GM19372 (cell line): ENCODE results near the gene KCNK1.
"Not testable (repeated sequence)": the region's sequence is repeated elsewhere in the genome, so short reads cannot be mapped to it uniquely, and the experiment has no call there.

Experiments used
- ATAC-seq: cut with Tn5 transposase; IDR thresholded peaks from one replicate; pipeline ENCODE4 v1.9.1; 2021; ENCODE audit warnings: mild to moderate bottlenecking, low read depth, moderate library complexity; ENCODE audit not compliant: unreplicated experiment

The KCNK1 gene

DNA sequence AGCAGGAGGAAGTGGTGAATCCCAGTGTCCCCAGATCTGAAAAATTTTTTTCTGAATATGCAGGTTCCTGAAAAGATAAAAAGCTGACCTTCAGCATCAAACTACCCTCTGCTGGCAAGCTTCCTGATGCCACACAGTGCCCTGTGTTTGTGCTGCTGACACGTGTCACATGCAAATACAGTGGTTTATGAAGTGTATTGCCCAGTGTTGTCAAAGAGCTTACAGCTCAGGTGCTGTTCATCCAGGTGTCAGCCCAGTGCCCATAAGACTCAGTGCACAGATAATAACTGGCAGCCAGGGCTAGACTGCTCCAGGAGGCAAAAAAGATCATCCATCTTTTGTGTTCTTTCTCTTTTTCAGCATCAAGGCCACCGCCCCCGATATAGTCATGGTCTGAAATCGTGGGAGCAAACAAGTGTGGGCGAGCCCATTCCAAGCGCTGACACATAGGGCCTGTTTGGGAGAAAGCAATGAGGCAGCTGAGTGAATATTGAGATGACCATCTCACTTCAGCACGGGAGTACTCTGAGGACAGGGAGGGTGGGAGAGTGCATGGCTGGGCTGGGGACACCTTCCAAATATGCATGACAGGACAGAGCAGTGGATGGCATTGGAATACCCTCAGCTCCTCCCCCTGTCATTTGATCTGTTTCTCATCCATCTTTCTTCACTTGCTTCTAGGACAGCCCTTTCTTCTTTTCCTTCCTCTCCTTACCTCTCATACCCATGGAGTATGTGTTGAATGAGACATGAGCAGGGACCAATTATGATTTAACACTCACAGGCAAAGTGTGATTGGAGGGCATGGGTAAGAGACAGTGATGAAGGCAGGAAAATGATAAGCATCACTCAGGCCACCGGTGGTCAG lies 6.4 kb upstream of the KCNK1 start:
- peak; percentile 49 for ATAC-seq

- ATAC-seq, result no peak
Measured at GRCh38 chr1:233608988-233609387, 4.9 kb upstream of the KCNK1 start.

DNA sequence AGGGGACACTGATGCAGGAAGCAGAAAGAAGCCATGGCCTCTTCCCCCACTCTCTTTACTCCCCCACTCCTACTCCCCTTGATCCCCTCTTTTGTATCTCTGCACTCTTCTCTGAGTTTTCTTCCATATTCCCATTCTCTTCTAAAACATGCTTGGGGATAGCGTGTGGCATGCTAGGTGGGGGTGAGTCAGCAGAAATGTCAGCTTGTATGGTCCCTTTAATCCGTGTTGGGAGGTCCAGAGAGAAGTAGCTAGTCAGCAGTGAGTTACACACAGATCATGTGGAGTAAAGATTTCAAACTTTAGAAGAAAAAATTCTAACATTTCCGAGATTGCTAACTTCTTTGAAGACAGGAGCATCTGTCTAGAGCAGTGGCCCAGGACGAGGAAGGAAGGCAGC lies 4.0 kb upstream of the KCNK1 start:
- ATAC-seq, result no peak

DNA sequence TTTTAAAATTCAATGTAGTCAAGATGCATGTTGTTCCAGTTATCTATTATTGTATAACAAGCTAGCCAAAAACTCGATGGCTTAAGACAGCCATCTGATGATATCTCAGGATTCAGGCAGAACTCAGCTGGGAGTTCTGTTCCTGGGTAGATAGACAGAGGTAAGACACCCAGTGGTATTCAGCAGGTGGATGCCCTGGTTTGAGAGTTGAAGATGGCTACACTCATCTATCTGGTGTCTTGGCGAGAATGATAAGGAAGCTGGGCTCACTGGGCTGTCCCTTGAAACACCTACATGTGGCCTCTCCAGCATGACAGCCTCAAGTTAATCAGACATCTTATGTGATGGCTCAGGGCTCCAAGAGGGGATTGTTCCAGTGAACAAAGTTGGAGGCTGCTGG lies 3.3 kb upstream of the KCNK1 start:
- no peak for ATAC-seq

GRCh38 chr1:233611363-233611762 lies 2.5 kb upstream of the KCNK1 start:
- not testable (repeated sequence) for ATAC-seq

- no peak for ATAC-seq
Measured at GRCh38 chr1:233614173-233614742, 352 bp downstream of the KCNK1 start.

DNA sequence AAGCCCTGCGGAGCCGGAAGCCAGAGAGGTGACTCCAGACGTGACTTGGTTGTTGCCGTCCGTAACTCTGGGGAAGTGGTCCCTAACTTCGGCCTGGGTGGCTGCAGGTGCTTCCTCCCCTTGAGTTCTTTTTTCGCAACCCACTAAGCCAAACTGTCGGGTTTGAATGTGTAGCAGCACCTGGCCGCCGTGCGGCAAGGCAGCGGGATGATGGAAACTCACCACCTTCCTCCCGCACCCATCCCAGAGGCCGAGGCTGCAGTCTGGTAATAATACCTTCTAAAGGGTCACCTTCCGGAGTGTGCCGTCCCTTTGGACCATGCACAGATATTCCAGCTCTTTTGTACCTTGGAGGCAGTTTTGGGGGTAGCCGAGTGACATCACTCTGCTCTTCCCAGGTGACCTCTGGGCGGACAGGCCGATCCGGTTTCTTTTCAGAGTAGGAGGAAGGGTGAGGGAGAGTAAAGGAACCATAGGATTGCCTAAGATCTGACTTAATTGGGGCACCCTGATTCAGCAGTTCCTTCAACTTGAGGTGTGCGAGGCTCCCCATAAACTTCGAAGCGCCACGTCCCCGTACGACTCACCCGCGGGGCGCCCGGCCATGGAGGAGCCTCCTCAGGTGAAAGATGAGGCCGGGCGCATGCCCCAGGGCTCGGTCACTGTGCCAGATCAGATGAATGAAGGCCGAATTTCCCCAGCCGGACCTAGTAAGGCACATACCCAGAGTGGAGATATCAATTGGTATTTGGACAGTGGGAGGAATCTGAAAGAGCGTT lies 1.0 kb downstream of the KCNK1 start:
- ATAC-seq, result no peak

GRCh38 chr1:233615571-233615970 lies 1.7 kb downstream of the KCNK1 start:
- no peak for ATAC-seq

- no peak for ATAC-seq
Measured at GRCh38 chr1:233617025-233617424, 3.1 kb downstream of the KCNK1 start.

GRCh38 chr1:233619414-233619813 lies 5.5 kb downstream of the KCNK1 start:
- not testable (repeated sequence) for ATAC-seq

- ATAC-seq, result no peak
Measured at GRCh38 chr1:233620065-233620464, 6.2 kb downstream of the KCNK1 start.

DNA sequence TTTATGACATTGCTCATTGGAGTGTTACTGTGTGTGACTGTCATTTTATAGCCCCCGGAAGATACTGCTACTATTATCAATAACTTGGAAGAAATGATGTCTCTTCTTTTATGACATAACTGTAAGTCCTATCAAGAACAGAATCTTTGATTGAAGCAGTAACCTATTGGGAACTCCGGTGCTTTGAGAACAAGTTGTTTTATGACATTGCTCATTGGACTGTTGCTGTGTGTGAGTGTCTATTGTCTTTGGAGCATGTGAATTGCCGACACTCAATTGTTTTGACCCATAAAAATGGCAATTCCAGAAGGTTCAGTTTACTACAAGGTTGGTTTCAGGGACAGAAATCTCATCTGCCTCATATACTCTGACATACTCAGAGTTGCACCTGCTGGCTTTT lies 8.0 kb downstream of the KCNK1 start:
- ATAC-seq, result no peak

- ATAC-seq, result no peak
Measured at GRCh38 chr1:233624289-233624688, 10.4 kb downstream of the KCNK1 start.

DNA sequence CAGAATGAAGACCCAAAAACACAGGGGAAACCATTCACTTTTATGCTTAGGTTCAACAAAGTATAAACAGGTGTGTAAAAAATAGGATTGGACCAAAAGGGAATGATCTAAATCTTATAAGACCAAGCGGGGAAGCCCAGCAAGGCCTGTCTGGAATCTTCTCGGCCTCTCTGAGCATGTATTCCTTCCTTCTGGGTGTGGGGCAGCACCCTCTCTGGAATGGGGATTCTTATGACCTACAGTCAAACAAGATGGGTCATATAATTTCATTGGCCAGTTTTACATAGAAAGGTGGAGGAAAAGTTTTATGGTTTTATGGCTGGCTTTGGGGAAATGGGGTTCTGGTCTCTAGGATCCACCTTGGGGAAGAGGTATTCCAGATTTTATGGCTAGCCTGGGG lies 11.2 kb downstream of the KCNK1 start:
- ATAC-seq, result no peak

DNA sequence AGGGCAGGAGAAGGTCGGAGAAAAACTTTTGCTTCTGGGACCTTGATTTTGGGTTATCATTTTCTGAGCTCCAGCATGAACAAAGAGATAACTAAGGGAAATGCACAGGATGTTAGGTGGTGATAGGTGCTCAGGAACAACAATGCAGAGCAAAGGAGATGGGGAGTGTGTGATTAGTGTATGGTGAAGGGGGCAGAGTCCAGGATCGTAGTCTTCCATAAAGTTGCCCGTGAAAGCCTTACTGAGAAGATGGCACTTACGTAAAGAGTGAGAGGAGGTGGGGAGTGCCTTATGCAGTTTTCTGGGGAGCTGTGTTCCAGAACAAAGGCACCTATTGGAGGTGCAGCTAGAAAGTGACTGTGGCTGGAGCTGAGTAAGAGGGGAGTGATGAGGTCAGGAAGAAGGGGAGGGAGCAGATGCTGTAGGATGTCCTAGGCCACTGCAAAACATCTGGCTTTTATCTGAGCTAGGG lies 11.6 kb downstream of the KCNK1 start:
- ATAC-seq, result no peak

DNA sequence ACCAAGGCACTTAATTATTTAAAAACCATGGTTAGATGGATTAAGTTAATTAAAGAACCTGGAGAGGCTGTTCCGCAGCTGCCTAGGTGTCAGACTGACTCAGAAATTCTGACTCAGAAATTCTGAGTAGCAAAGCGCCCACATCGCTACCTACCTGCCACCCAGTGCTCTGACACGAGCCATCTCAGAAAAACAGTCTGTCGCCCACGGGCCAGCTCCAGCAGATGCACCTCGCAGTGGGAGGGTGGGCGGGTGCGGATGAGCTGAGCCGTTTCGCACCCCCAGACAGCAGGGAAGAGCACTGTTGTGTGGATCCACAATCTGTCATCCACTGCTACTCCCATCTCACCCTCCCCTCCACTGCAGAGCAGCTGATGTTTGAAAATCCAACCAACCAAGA lies 13.5 kb downstream of the KCNK1 start:
- ATAC-seq, result no peak

- no peak for ATAC-seq
Measured at GRCh38 chr1:233627823-233628222, 13.9 kb downstream of the KCNK1 start.

GRCh38 chr1:233629305-233629935 lies 15.5 kb downstream of the KCNK1 start:
- ATAC-seq, result no peak

DNA sequence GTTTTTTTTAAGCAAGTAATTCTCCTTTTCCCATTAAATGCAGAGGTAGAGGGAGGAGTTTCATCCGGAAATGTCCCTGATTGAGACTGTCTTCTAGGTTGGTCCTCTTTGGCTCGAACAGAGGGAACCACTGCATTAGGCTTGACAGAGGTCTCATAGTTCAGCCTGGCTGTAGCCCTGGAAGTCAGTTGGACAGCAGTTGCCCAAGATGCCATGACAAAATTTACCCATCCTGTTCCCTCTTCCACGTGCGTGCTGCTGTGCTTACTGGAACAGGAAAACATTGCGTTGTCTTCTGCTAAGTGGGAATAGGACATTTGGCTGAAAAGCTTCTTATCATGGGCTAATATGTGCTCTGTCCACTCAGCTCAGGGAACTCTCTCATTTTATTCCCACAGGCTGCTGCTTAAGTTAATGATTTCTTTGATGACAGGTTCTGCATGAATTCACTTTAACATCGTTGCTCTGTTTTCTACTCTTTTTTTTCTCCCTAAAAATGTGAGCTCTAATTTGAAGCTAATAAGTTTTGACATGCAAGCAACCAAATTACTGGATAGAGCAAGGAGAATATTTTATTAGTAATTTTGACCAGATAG lies 18.0 kb downstream of the KCNK1 start:
- ATAC-seq, result no peak

DNA sequence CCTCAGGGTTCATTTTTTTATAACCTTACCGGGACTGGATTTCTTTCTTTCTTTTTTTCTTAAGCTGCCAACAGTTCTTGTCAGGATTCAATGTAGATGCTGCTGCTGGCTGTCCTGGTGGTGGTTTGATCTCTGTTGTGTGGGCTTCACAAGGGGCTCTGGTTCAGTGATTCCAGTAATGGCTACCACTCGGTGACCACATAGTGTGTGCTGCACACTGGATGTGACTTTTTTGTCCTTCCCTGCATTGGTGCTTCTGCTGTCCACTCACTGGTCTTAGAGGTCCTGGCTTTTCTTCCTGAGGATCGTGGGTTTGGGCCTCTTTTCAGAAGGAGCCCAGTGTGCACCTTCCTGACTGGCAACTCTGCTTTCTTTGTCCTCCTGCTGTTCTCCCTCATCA lies 18.5 kb downstream of the KCNK1 start:
- ATAC-seq, result no peak
